T-helper 1 cell treated with Interleukin-12 subunit alpha and Interleukin-12 subunit beta and Interleukin-4 antibody, amounts not matched to agents 30 μg/mL and 1 μg/mL, for 36 hours (primary cell): ENCODE results near the gene GPS1.

Source experiments
- H3K27ac Mint-ChIP-seq: one replicate; pipeline ENCODE4 v1.8.0; 2021; ENCODE audit warnings: mild to moderate bottlenecking, mixed read lengths
- H3K27me3 Mint-ChIP-seq: one replicate; pipeline ENCODE4 v1.8.0; 2021; ENCODE audit warnings: low read depth, mixed read lengths
- H3K36me3 Mint-ChIP-seq: one replicate; pipeline ENCODE4 v1.8.0; 2021; ENCODE audit warnings: low read depth, mixed read lengths
- H3K4me1 Mint-ChIP-seq: one replicate; pipeline ENCODE4 v1.8.0; 2021; ENCODE audit warnings: low read depth, mixed read lengths
- H3K4me3 Mint-ChIP-seq: one replicate; pipeline ENCODE4 v1.8.0; 2021; ENCODE audit warnings: mild to moderate bottlenecking, moderate library complexity, mixed read lengths
- H3K9me3 Mint-ChIP-seq: one replicate; pipeline ENCODE4 v1.8.0; 2021; ENCODE audit warnings: mixed read lengths

GPS1 gene

DNA sequence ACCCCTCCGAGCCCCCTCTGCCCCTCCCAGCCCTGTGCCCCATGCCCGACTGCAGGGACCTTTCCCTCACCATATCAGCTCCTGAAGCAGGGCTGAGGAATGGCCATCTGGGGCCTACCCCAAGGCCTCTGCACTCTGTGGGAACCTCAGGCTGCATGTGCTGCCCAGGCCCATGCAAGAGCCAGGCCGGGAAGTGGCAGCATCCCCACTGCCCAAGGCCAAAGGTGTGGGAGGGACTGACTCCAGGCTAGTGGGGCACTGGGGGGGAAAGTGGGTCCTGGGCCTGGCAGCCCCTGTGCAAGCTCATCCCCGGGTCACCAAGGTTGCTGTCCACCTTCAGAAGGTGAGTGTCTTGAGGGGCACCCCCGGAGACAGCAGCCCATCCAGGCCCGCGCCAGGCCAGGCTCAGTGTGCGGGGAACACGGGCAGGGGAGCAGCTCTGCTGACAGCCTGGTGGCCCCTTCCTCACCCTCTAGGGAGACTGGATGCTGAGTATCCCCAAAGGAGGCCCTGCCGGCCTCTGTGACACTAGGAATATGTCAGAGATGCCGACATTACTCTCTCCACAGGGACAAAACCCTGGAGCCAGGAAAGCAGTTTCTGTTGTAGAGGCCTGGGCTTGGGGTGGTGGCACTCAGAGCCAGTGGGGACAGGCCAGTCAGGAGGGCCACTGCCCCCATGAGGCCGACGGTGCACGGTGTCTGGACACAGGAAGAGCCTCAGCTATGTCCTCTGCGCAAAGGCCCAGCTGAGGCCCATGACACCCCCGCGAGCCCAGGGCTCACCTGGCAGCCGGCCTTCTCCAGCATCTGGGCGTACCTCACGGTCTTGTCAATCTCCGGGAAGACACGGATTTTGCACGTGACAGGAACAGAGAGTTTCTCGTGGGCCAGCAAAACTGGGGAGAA, 10.6 kb downstream of the GPS1 start:
- peaks cover 6% of the 10 kb centered on the region for H3K4me1 Mint-ChIP-seq
- no peak overlapping the region for H3K4me3 Mint-ChIP-seq
- H3K27ac Mint-ChIP-seq: no peak overlapping the region
- H3K27me3 Mint-ChIP-seq: no peaks in the 10 kb centered on the region
- peaks cover 5% of the 10 kb centered on the region for H3K36me3 Mint-ChIP-seq
- H3K9me3 Mint-ChIP-seq: no peaks in the 10 kb centered on the region

DNA sequence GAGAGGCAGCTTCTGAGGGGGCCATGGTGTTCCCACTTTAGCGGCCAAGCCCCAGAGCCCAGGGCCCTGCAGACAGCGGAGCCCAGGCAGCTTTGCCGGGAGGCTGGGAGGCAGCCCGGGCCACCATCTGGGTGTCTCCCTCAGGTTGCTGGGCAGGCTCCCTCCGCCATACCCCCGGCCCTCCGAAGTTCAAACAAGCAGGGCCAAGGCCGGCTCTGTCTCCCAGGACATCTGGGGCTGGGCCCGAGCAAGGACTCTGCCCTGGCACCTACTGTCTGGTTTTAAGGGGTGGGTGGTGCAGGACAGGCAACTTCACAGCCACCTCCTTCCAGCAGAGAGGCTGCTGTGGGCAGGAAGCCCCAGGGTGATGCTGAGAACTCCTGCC, 11.3 kb downstream of the GPS1 start:
- no peaks in the 10 kb centered on the region for H3K9me3 Mint-ChIP-seq
- H3K27ac Mint-ChIP-seq: no peak overlapping the region
- no peak overlapping the region for H3K4me3 Mint-ChIP-seq
- peaks cover 2% of the 10 kb centered on the region for H3K36me3 Mint-ChIP-seq
- H3K27me3 Mint-ChIP-seq: no peaks in the 10 kb centered on the region
- peaks cover 6% of the 10 kb centered on the region for H3K4me1 Mint-ChIP-seq

DNA sequence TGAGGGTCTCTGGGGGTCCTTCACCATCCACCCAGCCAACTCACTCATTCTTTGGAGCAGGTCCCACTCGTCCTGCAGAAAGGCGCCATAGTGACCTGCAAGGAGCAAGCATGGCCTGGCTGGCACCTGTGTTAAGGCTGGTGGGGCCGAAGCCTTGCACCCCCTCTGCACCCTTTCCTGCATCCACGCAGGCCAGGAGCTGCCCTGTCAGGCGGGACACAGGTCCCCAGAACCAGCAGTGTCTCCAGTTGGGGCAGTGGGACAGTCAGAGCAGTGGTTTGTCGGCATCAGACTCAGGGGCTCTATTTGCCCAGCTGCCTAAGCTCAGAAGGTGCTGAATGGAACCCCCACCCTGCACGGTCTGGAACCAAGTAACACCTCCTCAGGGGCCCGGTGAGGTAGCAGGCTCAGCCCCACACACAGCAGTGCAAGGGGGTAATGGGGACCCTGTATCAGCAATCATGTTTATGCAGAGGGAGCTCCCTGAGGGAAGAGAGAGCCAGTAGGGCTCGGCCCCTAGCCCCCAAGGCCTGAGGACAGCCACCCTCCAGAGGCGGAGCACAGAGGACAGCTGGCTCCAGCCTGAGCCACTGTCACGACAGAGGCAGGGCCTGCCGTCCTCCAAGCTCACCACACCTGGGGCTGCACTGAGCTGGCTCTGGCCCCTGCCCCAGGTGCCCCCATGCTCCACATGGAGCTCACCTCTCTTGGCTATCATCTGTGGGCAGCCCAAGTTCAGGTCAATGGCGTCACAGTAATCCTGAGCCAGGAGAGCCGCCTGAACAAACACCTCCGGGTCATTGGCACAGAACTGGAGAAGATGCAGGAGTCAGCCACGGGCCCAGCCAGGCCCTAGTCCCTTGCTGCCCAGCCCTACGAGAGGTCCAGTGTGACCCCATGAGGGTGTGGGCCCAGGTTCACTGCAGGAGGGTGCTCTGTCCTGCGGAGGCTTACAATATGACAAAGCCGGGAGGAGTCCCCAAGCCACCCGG, 12.0 kb downstream of the GPS1 start:
- Mint-ChIP-seq H3K27ac (peak overlapping the region; percentile 20), H3K36me3 (peaks cover 1% of the 10 kb centered on the region), H3K4me1 (peaks cover 6% of the 10 kb centered on the region), H3K9me3 (no peaks in the 10 kb centered on the region), H3K27me3 (no peaks in the 10 kb centered on the region), H3K4me3 (peak overlapping the region; percentile 61)

DNA sequence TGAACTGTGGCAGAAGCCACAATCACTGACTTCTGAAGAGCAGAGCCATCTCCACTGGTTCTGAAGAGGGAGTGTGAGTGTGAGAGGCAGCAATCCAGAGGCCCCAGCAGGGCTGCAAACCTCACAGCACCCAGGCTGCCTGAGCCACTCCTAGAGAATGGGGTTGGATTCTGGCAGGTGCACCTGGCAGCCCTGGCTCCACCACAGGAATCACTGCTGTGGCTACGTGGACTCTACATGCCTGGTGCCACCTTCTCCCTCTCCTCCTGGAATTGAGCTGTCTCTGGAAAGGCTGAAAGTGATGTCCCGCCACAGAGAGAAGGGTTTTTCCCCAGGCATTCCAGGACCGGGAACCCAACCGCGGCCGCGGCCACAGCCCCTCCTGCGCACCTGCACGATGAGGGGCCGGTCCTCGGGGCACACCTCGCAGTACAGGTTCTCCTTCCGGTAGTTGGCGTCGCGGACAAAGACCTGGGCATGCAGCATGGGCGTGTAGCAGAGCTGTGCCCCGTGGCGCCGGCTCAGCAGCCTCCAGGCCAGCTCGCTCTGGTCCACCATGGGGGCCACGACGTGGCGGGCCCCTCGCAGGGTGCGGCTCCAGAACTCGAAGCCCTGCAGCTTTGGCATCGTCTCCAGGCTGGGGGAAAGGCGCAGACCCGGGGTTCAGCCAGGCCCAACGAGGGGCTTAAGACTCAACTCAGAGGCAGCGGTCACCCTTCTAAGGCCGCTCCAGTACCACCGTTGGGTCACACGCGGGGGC, 12.9 kb downstream of the GPS1 start:
- H3K36me3 Mint-ChIP-seq: peaks cover 1% of the 10 kb centered on the region
- peak overlapping the region; percentile 20 for H3K27ac Mint-ChIP-seq
- peaks cover 6% of the 10 kb centered on the region for H3K4me1 Mint-ChIP-seq
- H3K4me3 Mint-ChIP-seq: peak overlapping the region; percentile 61
- H3K27me3 Mint-ChIP-seq: no peaks in the 10 kb centered on the region
- H3K9me3 Mint-ChIP-seq: no peaks in the 10 kb centered on the region

- H3K4me1 Mint-ChIP-seq: peaks cover 6% of the 10 kb centered on the region
- H3K4me3 Mint-ChIP-seq: peak overlapping the region; percentile 61
- no peaks in the 10 kb centered on the region for H3K27me3 Mint-ChIP-seq
- H3K27ac Mint-ChIP-seq: no peak overlapping the region
- H3K9me3 Mint-ChIP-seq: no peaks in the 10 kb centered on the region
- peaks cover 1% of the 10 kb centered on the region for H3K36me3 Mint-ChIP-seq
Observed at GRCh38 chr17:82065193-82065637, 13.5 kb downstream of the GPS1 start.

GRCh38 chr17:82065638-82066303, 14.1 kb downstream of the GPS1 start, which contains the start of gene DUS1L:
TSS of gene DUS1L (minus strand) at chr17:82065804. CDS start at chr17:82065059, 745 bp downstream.
- H3K36me3 Mint-ChIP-seq: peaks cover 1% of the 10 kb centered on the region
- peak within 1 kb of the TSS; percentile 81 for H3K27ac Mint-ChIP-seq
- H3K4me1 Mint-ChIP-seq: peaks cover 6% of the 10 kb centered on the region
- H3K4me3 Mint-ChIP-seq: peak within 1 kb of the TSS; percentile 87
- no peaks in the 10 kb centered on the region for H3K27me3 Mint-ChIP-seq
- no peaks in the 10 kb centered on the region for H3K9me3 Mint-ChIP-seq

GRCh38 chr17:82070611-82071010, 18.9 kb downstream of the GPS1 start:
- Mint-ChIP-seq H3K9me3 (no peaks in the 10 kb centered on the region), H3K27me3 (peaks cover 5% of the 10 kb centered on the region), H3K27ac (no peak overlapping the region), H3K4me3 (no peak overlapping the region), H3K36me3 (peaks cover 1% of the 10 kb centered on the region), H3K4me1 (peaks cover 4% of the 10 kb centered on the region)

- Mint-ChIP-seq H3K9me3 (no peaks in the 10 kb centered on the region), H3K27me3 (peaks cover 5% of the 10 kb centered on the region), H3K27ac (no peak overlapping the region), H3K4me1 (no peaks in the 10 kb centered on the region), H3K36me3 (no peaks in the 10 kb centered on the region), H3K4me3 (no peak overlapping the region)
Observed at GRCh38 chr17:82072827-82073226, 21.1 kb downstream of the GPS1 start.

- no peak overlapping the region for H3K4me3 Mint-ChIP-seq
Observed at GRCh38 chr17:82073446-82073845, 21.7 kb downstream of the GPS1 start.

DNA sequence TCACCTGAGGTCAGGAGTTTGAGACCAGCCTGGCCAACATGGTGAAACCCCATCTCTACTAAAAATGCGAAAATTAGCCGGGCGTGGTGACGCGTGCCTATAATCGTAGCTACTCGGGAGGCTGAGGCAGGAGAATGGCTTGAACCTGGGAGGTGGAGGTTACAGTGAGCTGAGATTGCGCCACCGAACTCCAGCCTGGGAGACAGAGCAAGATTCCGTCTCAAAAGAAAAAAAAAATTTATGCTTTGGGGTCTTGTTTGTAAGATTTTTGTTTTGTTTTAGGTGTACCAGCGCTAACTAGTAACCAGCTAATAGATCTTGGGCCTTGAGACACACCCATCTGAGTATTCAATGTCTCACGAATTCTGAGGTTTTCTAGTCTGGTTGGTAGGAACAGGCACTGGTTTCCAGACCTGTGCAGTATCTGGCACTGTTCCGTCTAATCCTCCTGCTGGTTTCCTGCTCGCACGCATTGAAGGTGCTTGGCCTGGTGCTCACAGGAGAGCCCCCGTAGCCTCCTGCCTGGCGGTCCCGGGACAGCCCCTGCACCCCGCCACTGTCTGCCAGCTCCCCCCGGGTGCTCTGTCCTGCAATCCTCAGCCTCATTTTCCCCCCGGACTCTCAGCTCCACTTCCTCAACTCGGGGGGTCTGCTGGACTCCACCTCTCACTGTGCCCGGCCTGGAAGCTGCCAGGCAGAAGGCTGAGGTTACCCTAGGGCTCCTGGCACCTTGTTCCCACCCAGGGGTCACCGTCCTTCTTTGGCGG, 24.5 kb downstream of the GPS1 start:
- peaks cover 3% of the 10 kb centered on the region for H3K36me3 Mint-ChIP-seq
- no peak overlapping the region for H3K27ac Mint-ChIP-seq
- H3K4me3 Mint-ChIP-seq: no peak overlapping the region
- no peaks in the 10 kb centered on the region for H3K4me1 Mint-ChIP-seq
- H3K9me3 Mint-ChIP-seq: no peaks in the 10 kb centered on the region
- H3K27me3 Mint-ChIP-seq: peaks cover 5% of the 10 kb centered on the region

More at GRCh38 chr17:82073446-82073845, 21.7 kb downstream of the GPS1 start:
- Mint-ChIP-seq H3K4me1 (no peaks in the 10 kb centered on the region), H3K27me3 (peaks cover 5% of the 10 kb centered on the region), H3K27ac (no peak overlapping the region), H3K36me3 (peaks cover 3% of the 10 kb centered on the region), H3K9me3 (no peaks in the 10 kb centered on the region)

GRCh38 chr17:82076785-82077591, 25.3 kb downstream of the GPS1 start:
- no peaks in the 10 kb centered on the region for H3K4me1 Mint-ChIP-seq
- no peak overlapping the region for H3K27ac Mint-ChIP-seq
- H3K27me3 Mint-ChIP-seq: peaks cover 5% of the 10 kb centered on the region
- peaks cover 3% of the 10 kb centered on the region for H3K36me3 Mint-ChIP-seq
- no peaks in the 10 kb centered on the region for H3K9me3 Mint-ChIP-seq
- no peak overlapping the region for H3K4me3 Mint-ChIP-seq

GRCh38 chr17:82077617-82078358, 26.1 kb downstream of the GPS1 start:
- H3K4me3 Mint-ChIP-seq: no peak overlapping the region
- no peaks in the 10 kb centered on the region for H3K4me1 Mint-ChIP-seq
- H3K27ac Mint-ChIP-seq: no peak overlapping the region
- H3K9me3 Mint-ChIP-seq: no peaks in the 10 kb centered on the region
- H3K27me3 Mint-ChIP-seq: peaks cover 2% of the 10 kb centered on the region
- peaks cover 3% of the 10 kb centered on the region for H3K36me3 Mint-ChIP-seq
